CD14-positive monocyte (primary cell): Measurements from ENCODE around the gene PARP3. TPM values are rescaled to one million over a fixed set of nuclear protein-coding genes. Genes with fewer than 3 reads are reported as not detected.

ENCODE experiments used
- DNase-seq, 3 donors: peaks; one replicate each; pipeline ENCODE4 v3.0.0-alpha.2; 2011 to 2022
- H2AFZ ChIP-seq: 2 replicates; pipeline ENCODE4 v1.6.0; 2012; ENCODE audit warnings: mild to moderate bottlenecking, low read depth, low read length, inconsistent platforms; ENCODE audit not compliant: insufficient read depth, poor library complexity, severe bottlenecking
- H3K27ac ChIP-seq, 2 donors: 1 replicate in 1 of 2; 2 replicates in 1 of 2; pipeline ENCODE4 v1.5.1; 2012 to 2013; ENCODE audit warnings: low read length in 2 of 2, control low read depth in 1 of 2, inconsistent platforms in 1 of 2, low read depth in 1 of 2, mild to moderate bottlenecking in 1 of 2
- H3K27me3 ChIP-seq, 2 donors: one replicate each; pipeline versions ENCODE4 v1.6.0 to v1.6.1; 2011 to 2013; ENCODE audit warnings: low read length in 2 of 2; ENCODE audit not compliant: control insufficient read depth in 2 of 2, insufficient read depth in 2 of 2
- H3K36me3 ChIP-seq, 2 donors: replicated peaks in 1 of 2; 1 replicate in 1 of 2; 2 replicates in 1 of 2; pipeline versions ENCODE4 v1.5.1 to v1.6.1; 2012 to 2013; ENCODE audit warnings: low read length in 2 of 2, control low read depth in 1 of 2, inconsistent platforms in 1 of 2, mild to moderate bottlenecking in 1 of 2; ENCODE audit not compliant: insufficient read depth in 2 of 2, control insufficient read depth in 1 of 2
- H3K4me1 ChIP-seq, 2 donors: 1 replicate in 1 of 2; 2 replicates in 1 of 2; pipeline versions ENCODE4 v1.5.1 to v1.6.1; 2012 to 2013; ENCODE audit warnings: low read length in 2 of 2, control low read depth in 1 of 2, inconsistent platforms in 1 of 2, mild to moderate bottlenecking in 1 of 2, moderate library complexity in 1 of 2; ENCODE audit not compliant: insufficient read depth in 2 of 2, control insufficient read depth in 1 of 2
- H3K4me2 ChIP-seq: replicated peaks from 2 replicates; pipeline ENCODE3; 2012; ENCODE audit warnings: low read length, moderate library complexity, mild to moderate bottlenecking; ENCODE audit not compliant: poor library complexity, severe bottlenecking; ENCODE audit errors: extremely low read depth
- H3K4me3 ChIP-seq, 3 experiments: fragments of 200-600 bp in 1 of 3; sonication (generic) in 1 of 3; replicated peaks in 1 of 3; 1 replicate in 2 of 3; 2 replicates in 1 of 3; pipeline ENCODE4 v1.5.1; 2011 to 2013; ENCODE audit warnings: low read length in 3 of 3, mild to moderate bottlenecking in 3 of 3, control low read depth in 2 of 3, low read depth in 2 of 3, inconsistent platforms in 1 of 3, moderate library complexity in 1 of 3
- H3K79me2 ChIP-seq: 2 replicates; pipeline ENCODE4 v1.6.0; 2012; ENCODE audit warnings: mild to moderate bottlenecking, control low read depth, inconsistent platforms, low read length, moderate library complexity; ENCODE audit not compliant: insufficient read depth
- H3K9ac ChIP-seq: 2 replicates; pipeline ENCODE4 v1.6.0; 2017; ENCODE audit warnings: low read length, mild to moderate bottlenecking; ENCODE audit not compliant: insufficient read depth, poor library complexity, severe bottlenecking
- H3K9me3 ChIP-seq, 2 donors: replicated peaks in 1 of 2; 1 replicate in 1 of 2; 2 replicates in 1 of 2; pipeline versions ENCODE4 v1.5.1 to v1.6.1; 2012 to 2013; ENCODE audit warnings: low read length in 2 of 2, control low read depth in 1 of 2; ENCODE audit not compliant: control insufficient read depth in 1 of 2, insufficient read depth in 1 of 2
- H4K20me1 ChIP-seq: 2 replicates; pipeline ENCODE4 v1.6.0; 2012; ENCODE audit warnings: mild to moderate bottlenecking, low read length, control low read depth, moderate library complexity; ENCODE audit not compliant: insufficient read depth
- H3K27ac Mint-ChIP-seq, 7 donors: one replicate each; pipeline ENCODE4 v1.8.0; 2020; ENCODE audit warnings: mild to moderate bottlenecking in 7 of 7, mixed read lengths in 7 of 7, moderate library complexity in 6 of 7, inconsistent platforms in 2 of 7
- H3K27me3 Mint-ChIP-seq, 3 donors: one replicate each; pipeline ENCODE4 v1.8.0; 2021 to 2022; ENCODE audit warnings: low read depth in 3 of 3, mild to moderate bottlenecking in 3 of 3, mixed read lengths in 3 of 3, moderate library complexity in 3 of 3, inconsistent platforms in 1 of 3
- H3K36me3 Mint-ChIP-seq, 2 donors: one replicate each; pipeline ENCODE4 v1.8.0; 2020; ENCODE audit warnings: mixed read lengths in 2 of 2, inconsistent platforms in 1 of 2, mild to moderate bottlenecking in 1 of 2
- H3K4me1 Mint-ChIP-seq: one replicate; pipeline ENCODE4 v1.8.0; 2020; ENCODE audit warnings: mild to moderate bottlenecking, mixed read lengths
- H3K4me3 Mint-ChIP-seq, 2 donors: one replicate each; pipeline ENCODE4 v1.8.0; 2020; ENCODE audit warnings: mild to moderate bottlenecking in 2 of 2, mixed read lengths in 2 of 2, moderate library complexity in 1 of 2
- H3K9me3 Mint-ChIP-seq, 7 donors: one replicate each; pipeline ENCODE4 v1.8.0; 2020 to 2022; ENCODE audit warnings: mixed read lengths in 7 of 7, mild to moderate bottlenecking in 6 of 7, moderate library complexity in 6 of 7, inconsistent platforms in 2 of 7
- WGBS: methylation state at CpG from one replicate; pipeline ENCODE4 v1.1.5; 2013; ENCODE audit warnings: missing lambda C conversion rate; ENCODE audit not compliant: insufficient coverage; 5-methylcytosine and 5-hydroxymethylcytosine counted together
- intact Hi-C, 2 donors: fragments of 100-400 bp; cut with micrococcal nuclease; formaldehyde crosslinking; loops; one replicate each; pipeline versions ENCODE4 v1.15.0 to v1.15.1; 2023
- polyA plus RNA-seq, 3 donors: library from polyadenylated mRNA; depleted of rRNA in 1 of 3; unstranded in 2 of 3; stranded (reverse) in 1 of 3; fragments of 300-500 nt in 2 of 3; fragments of >200 nt in 1 of 3; fragmentation: Illumina TruSeq in 2 of 3; gene quantifications; 1 replicate in 2 of 3; 2 replicates in 1 of 3; pipeline ENCODE4 v1.2.3, GENCODE V29; 2012 to 2021
- TF ChIP-seq, protein P1 (sequence below): fragments of 200-600 bp; IDR thresholded peaks from one replicate; pipeline ENCODE4 v1.8.0; 2022; ENCODE audit warnings: antibody characterized with exemption, mild to moderate bottlenecking

Gene PARP3
- polyA plus RNA-seq, 3 donors: 1.2 to 6.9 (median 1.7) TPM

- peaks cover 48 to 64% of the 10 kb centered on the region in 2 donors for H3K36me3 ChIP-seq
Observed at GRCh38 chr3:51933471-51934138, 8.6 kb upstream of the PARP3 start.

DNA sequence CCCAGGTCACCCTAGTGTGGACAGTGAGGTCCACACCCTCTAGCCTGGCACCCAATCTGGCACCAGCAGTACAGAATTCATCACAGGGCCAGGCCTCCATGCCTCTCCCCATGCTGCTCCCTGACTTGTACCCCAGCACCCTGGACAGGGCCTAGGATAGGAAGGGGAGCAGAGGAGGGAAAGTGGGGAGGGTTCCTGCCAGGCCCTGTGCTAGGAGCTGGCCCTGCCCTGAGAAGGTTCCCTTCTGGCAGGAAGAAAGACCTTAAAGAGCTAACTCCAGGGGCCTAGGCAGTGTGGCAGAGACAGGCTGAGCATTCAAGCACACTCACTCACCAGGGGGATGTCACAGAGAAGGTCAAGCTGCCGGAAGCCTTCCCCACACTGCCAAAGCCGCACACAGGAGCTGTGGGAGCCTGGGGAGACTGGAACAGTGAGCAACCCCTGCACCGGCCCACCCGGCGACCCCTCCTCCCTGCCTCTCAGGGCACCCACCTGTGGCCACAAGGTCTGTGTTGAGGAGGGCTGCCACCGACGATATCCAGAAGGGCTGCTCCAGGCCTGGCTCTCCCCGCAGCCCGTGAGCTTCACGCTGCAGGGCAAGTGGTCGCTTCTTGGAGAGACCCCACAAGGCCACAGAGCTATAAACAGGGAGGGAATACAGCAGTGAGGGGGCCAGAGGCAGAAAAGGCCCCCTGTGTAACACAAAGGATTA is 7.9 kb upstream of the PARP3 start:
- H3K4me1 Mint-ChIP-seq: peaks cover under 1% of the 10 kb centered on the region
- no peaks in the 10 kb centered on the region for H3K4me1 ChIP-seq
- H3K27me3 ChIP-seq: no peaks in the 10 kb centered on the region
- H3K36me3 Mint-ChIP-seq: peaks cover 60 to 70% of the 10 kb centered on the region in 2 donors
- no peak overlapping the region for H3K4me3 ChIP-seq
- no peak overlapping the region for H3K27ac ChIP-seq
- peaks cover 50 to 71% of the 10 kb centered on the region in 2 donors for H3K36me3 ChIP-seq
- H4K20me1 ChIP-seq: no peaks in the 10 kb centered on the region
- no peak for DNase-seq
- no peaks in the 10 kb centered on the region for H3K9me3 ChIP-seq
- no peak overlapping the region for H2AFZ ChIP-seq
- H3K27ac Mint-ChIP-seq: peak overlapping the region in 1 of 7 donors; percentile 22
- intact Hi-C loops: no loop called here
- WGBS: 98% methylated on average over 6 of the region's 11 CpGs
- peaks cover 0 to 4% (median 0%) of the 10 kb centered on the region in 3 donors for H3K27me3 Mint-ChIP-seq
- peaks cover 3% of the 10 kb centered on the region for H3K79me2 ChIP-seq
- TF ChIP-seq, protein P1, sequence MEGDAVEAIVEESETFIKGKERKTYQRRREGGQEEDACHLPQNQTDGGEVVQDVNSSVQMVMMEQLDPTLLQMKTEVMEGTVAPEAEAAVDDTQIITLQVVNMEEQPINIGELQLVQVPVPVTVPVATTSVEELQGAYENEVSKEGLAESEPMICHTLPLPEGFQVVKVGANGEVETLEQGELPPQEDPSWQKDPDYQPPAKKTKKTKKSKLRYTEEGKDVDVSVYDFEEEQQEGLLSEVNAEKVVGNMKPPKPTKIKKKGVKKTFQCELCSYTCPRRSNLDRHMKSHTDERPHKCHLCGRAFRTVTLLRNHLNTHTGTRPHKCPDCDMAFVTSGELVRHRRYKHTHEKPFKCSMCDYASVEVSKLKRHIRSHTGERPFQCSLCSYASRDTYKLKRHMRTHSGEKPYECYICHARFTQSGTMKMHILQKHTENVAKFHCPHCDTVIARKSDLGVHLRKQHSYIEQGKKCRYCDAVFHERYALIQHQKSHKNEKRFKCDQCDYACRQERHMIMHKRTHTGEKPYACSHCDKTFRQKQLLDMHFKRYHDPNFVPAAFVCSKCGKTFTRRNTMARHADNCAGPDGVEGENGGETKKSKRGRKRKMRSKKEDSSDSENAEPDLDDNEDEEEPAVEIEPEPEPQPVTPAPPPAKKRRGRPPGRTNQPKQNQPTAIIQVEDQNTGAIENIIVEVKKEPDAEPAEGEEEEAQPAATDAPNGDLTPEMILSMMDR: no peak
- peaks cover 0 to 2% (median 0%) of the 10 kb centered on the region in 7 donors for H3K9me3 Mint-ChIP-seq
- H3K4me3 Mint-ChIP-seq: no peak overlapping the region
- no peak overlapping the region for H3K9ac ChIP-seq
- H3K4me2 ChIP-seq: no peak overlapping the region

More at GRCh38 chr3:51933471-51934138, 8.6 kb upstream of the PARP3 start:
- H3K9me3 ChIP-seq: no peaks in the 10 kb centered on the region
- peaks cover 55 to 66% of the 10 kb centered on the region in 2 donors for H3K36me3 Mint-ChIP-seq
- H3K9me3 Mint-ChIP-seq: peaks cover 0 to 3% (median 0%) of the 10 kb centered on the region in 7 donors
- H3K27ac Mint-ChIP-seq: no peak overlapping the region
- no peaks in the 10 kb centered on the region for H4K20me1 ChIP-seq
- no peak overlapping the region for H3K4me2 ChIP-seq
- TF ChIP-seq, protein P1: no peak
- peaks cover 0 to 4% (median 0%) of the 10 kb centered on the region in 3 donors for H3K27me3 Mint-ChIP-seq
- H3K4me3 ChIP-seq: no peak overlapping the region
- no peak overlapping the region for H3K27ac ChIP-seq
- DNase-seq: no peak
- 98% methylated on average over 11 of the region's 13 CpGs for WGBS
- H3K4me1 Mint-ChIP-seq: no peaks in the 10 kb centered on the region
- H3K79me2 ChIP-seq: no peaks in the 10 kb centered on the region
- no peak overlapping the region for H3K9ac ChIP-seq
- no peaks in the 10 kb centered on the region for H3K27me3 ChIP-seq
- H3K4me1 ChIP-seq: no peaks in the 10 kb centered on the region
- H3K4me3 Mint-ChIP-seq: no peak overlapping the region
- intact Hi-C loops: no loop called here
- no peak overlapping the region for H2AFZ ChIP-seq
